NT2/D1 (cell line): Measurements from ENCODE around the gene CDC6.

Source experiments
- SUZ12 ChIP-seq: IDR thresholded peaks from 2 replicates; pipeline ENCODE4 v1.6.1; 2011; ENCODE audit not compliant: insufficient read length, insufficient read depth; ENCODE audit errors: extremely low read depth
- YY1 ChIP-seq: IDR thresholded peaks from 2 replicates; pipeline ENCODE4 v1.6.1; 2011; ENCODE audit not compliant: insufficient read length, insufficient read depth
- ZNF274 ChIP-seq: IDR thresholded peaks from 2 replicates; pipeline ENCODE4 v1.6.1; 2011; ENCODE audit warnings: mild to moderate bottlenecking, low read depth, low read length

- TF ChIP-seq ZNF274: no peak
- no peak for TF ChIP-seq YY1
- TF ChIP-seq SUZ12: no peak
Measured at GRCh38 chr17:40247926-40248495, 39.7 kb upstream of the CDC6 start.
